ENCODE data around the gene WDPCP. TPM values are rescaled to one million over a fixed set of nuclear protein-coding genes. Genes with fewer than 3 reads are reported as not detected.
"Not testable (repeated sequence)": the region's sequence is repeated elsewhere in the genome, so short reads cannot be mapped to it uniquely, and the experiment has no call there.

The WDPCP gene
- total RNA-seq, 1 donor from 2014 or later: 11.8 TPM

- no peak for DNase-seq (ENCODE audit: extremely low spot score, unreplicated experiment)
- peaks cover 11% of the 10 kb centered on the region for H3K9me3 Mint-ChIP-seq
- H3K27ac Mint-ChIP-seq: no peak overlapping the region
- peaks cover 9% of the 10 kb centered on the region for H3K36me3 Mint-ChIP-seq
- peaks cover 7% of the 10 kb centered on the region for H3K4me1 Mint-ChIP-seq (ENCODE audit: unreplicated experiment)
- peak; percentile 75 for TF ChIP-seq CTCF (conservative IDR thresholded peaks at IDR 0.05)
- no peak overlapping the region for H3K4me3 Mint-ChIP-seq
- no peaks in the 10 kb centered on the region for H3K27me3 Mint-ChIP-seq
Observed at GRCh38 chr2:63189026-63189425, 399.3 kb downstream of the WDPCP start.

- Mint-ChIP-seq H3K27ac (no peak overlapping the region), H3K27me3 (no peaks in the 10 kb centered on the region), H3K36me3 (peaks cover 9% of the 10 kb centered on the region), H3K4me1 (ENCODE audit: unreplicated experiment) (no peaks in the 10 kb centered on the region), H3K9me3 (peaks cover 11% of the 10 kb centered on the region), H3K4me3 (no peak overlapping the region)
- TF ChIP-seq CTCF (conservative IDR thresholded peaks at IDR 0.05): no peak
- DNase-seq (ENCODE audit: extremely low spot score, unreplicated experiment): no peak
Observed at GRCh38 chr2:63186331-63186730, 401.9 kb downstream of the WDPCP start.

GRCh38 chr2:63163161-63163820 lies 425.0 kb downstream of the WDPCP start:
- H3K4me3 Mint-ChIP-seq: no peak overlapping the region
- no peaks in the 10 kb centered on the region for H3K27me3 Mint-ChIP-seq
- H3K27ac Mint-ChIP-seq: no peak overlapping the region
- no peak for DNase-seq (ENCODE audit: extremely low spot score, unreplicated experiment)
- TF ChIP-seq CTCF (conservative IDR thresholded peaks at IDR 0.05): peak; percentile 50
- H3K9me3 Mint-ChIP-seq: peaks cover 3% of the 10 kb centered on the region
- peaks cover 3% of the 10 kb centered on the region for H3K36me3 Mint-ChIP-seq
- H3K4me1 Mint-ChIP-seq (ENCODE audit: unreplicated experiment): no peaks in the 10 kb centered on the region

GRCh38 chr2:63159262-63159661 lies 429.0 kb downstream of the WDPCP start:
- H3K4me3 Mint-ChIP-seq: no peak overlapping the region
- no peaks in the 10 kb centered on the region for H3K4me1 Mint-ChIP-seq (ENCODE audit: unreplicated experiment)
- no peaks in the 10 kb centered on the region for H3K9me3 Mint-ChIP-seq
- no peaks in the 10 kb centered on the region for H3K36me3 Mint-ChIP-seq
- no peak for TF ChIP-seq CTCF (conservative IDR thresholded peaks at IDR 0.05)
- H3K27ac Mint-ChIP-seq: no peak overlapping the region
- no peaks in the 10 kb centered on the region for H3K27me3 Mint-ChIP-seq
- no peak for DNase-seq (ENCODE audit: extremely low spot score, unreplicated experiment)

- peaks cover 18% of the 10 kb centered on the region for H3K9me3 Mint-ChIP-seq
- not testable (repeated sequence) for H3K27me3 Mint-ChIP-seq; DNase-seq (ENCODE audit: extremely low spot score, unreplicated experiment); H3K36me3 Mint-ChIP-seq; H3K4me3 Mint-ChIP-seq; H3K27ac Mint-ChIP-seq; H3K4me1 Mint-ChIP-seq (ENCODE audit: unreplicated experiment)
Observed at GRCh38 chr2:63136683-63137082, 451.6 kb downstream of the WDPCP start.

GRCh38 chr2:63132020-63132419 lies 456.3 kb downstream of the WDPCP start:
- Mint-ChIP-seq H3K4me3 (no peak overlapping the region), H3K4me1 (ENCODE audit: unreplicated experiment) (no peaks in the 10 kb centered on the region), H3K27me3 (no peaks in the 10 kb centered on the region), H3K9me3 (peaks cover 6% of the 10 kb centered on the region), H3K36me3 (peaks cover 5% of the 10 kb centered on the region), H3K27ac (no peak overlapping the region)
- no peak for TF ChIP-seq CTCF (conservative IDR thresholded peaks at IDR 0.05)
- DNase-seq (ENCODE audit: extremely low spot score, unreplicated experiment): no peak
